MM.1S (cell line): ENCODE results near the gene LRRC8B.

Experiments used
- DNase-seq: peaks from one replicate; pipeline ENCODE4 v3.0.0-alpha.2; 2015
- H2AFZ ChIP-seq: fragments of 300-600 bp; sonication (generic); 2 replicates; pipeline ENCODE4 v1.6.0; 2016; ENCODE audit warnings: antibody characterized with exemption, low read length
- H3F3A ChIP-seq: fragments of 300-600 bp; sonication (generic); 2 replicates; pipeline ENCODE4 v1.6.1; 2016; ENCODE audit warnings: mild to moderate bottlenecking, antibody characterized with exemption, low read length, moderate library complexity, mixed read lengths; ENCODE audit not compliant: insufficient read depth
- H3K27ac ChIP-seq: fragments of 300-600 bp; sonication (generic); 2 replicates; pipeline ENCODE4 v1.5.1; 2016; ENCODE audit warnings: mild to moderate bottlenecking, low read length
- H3K27me3 ChIP-seq: fragments of 300-600 bp; sonication (generic); replicated peaks from 2 replicates; pipeline ENCODE4 v1.6.0; 2016; ENCODE audit warnings: low read length; ENCODE audit not compliant: insufficient read depth
- H3K36me3 ChIP-seq: fragments of 300-600 bp; sonication (generic); replicated peaks from 2 replicates; pipeline ENCODE4 v1.6.1; 2016; ENCODE audit warnings: mild to moderate bottlenecking, low read length, mixed read lengths; ENCODE audit not compliant: insufficient read depth
- H3K4me1 ChIP-seq: fragments of 300-600 bp; sonication (generic); 2 replicates; pipeline ENCODE4 v1.6.1; 2016; ENCODE audit warnings: low read length, mixed read lengths
- H3K4me2 ChIP-seq: fragments of 300-600 bp; sonication (generic); 2 replicates; pipeline ENCODE4 v1.6.0; 2016; ENCODE audit warnings: low read depth, low read length
- H3K4me3 ChIP-seq: fragments of 300-600 bp; sonication (generic); 2 replicates; pipeline ENCODE4 v1.5.1; 2016; ENCODE audit warnings: low read length, mixed read lengths
- H3K79me2 ChIP-seq: fragments of 300-600 bp; sonication (generic); 2 replicates; pipeline ENCODE4 v1.6.1; 2016; ENCODE audit warnings: mixed run types, low read length, mixed read lengths
- H3K9ac ChIP-seq: fragments of 300-600 bp; sonication (generic); 2 replicates; pipeline ENCODE4 v1.6.1; 2016; ENCODE audit warnings: low read length, mixed read lengths
- H3K9me2 ChIP-seq: fragments of 300-600 bp; sonication (generic); replicated peaks from 2 replicates; pipeline ENCODE4 v1.6.1; 2016; ENCODE audit warnings: mild to moderate bottlenecking, low read length, mixed read lengths; ENCODE audit not compliant: insufficient read depth
- H3K9me3 ChIP-seq: fragments of 300-600 bp; sonication (generic); replicated peaks from 2 replicates; pipeline ENCODE4 v1.6.1; 2016; ENCODE audit warnings: mild to moderate bottlenecking, low read length, mixed read lengths; ENCODE audit not compliant: insufficient read depth
- H4K20me1 ChIP-seq: fragments of 300-600 bp; sonication (generic); 2 replicates; pipeline ENCODE4 v1.6.1; 2016; ENCODE audit warnings: mild to moderate bottlenecking, low read length, moderate library complexity, mixed read lengths; ENCODE audit not compliant: insufficient read depth
- EZH2 ChIP-seq: fragments of 300-600 bp; sonication (generic); optimal IDR thresholded peaks from 2 replicates; pipeline ENCODE3; 2017; ENCODE audit warnings: low read depth, mild to moderate bottlenecking, antibody characterized with exemption, low read length, mixed read lengths
- EZH2phosphoT487 ChIP-seq: fragments of 300-600 bp; sonication (generic); IDR thresholded peaks from 2 replicates; pipeline ENCODE4 v1.6.1; 2018; ENCODE audit warnings: antibody characterized with exemption, low read length
- TF ChIP-seq, protein P1 (sequence below): fragments of 300-600 bp; sonication (generic); IDR thresholded peaks from 2 replicates; pipeline ENCODE4 v1.5.1; 2016; ENCODE audit warnings: antibody characterized with exemption, low read length, mixed read lengths

LRRC8B gene

GRCh38 chr1:89606227-89606980 lies 81.8 kb downstream of the LRRC8B start:
- Histone ChIP-seq H3K4me1 (no peaks in the 10 kb centered on the region), H3K36me3 (no peaks in the 10 kb centered on the region), H3K9ac (no peak overlapping the region), H3F3A (no peaks in the 10 kb centered on the region), H3K4me2 (no peak overlapping the region), H3K4me3 (no peak overlapping the region), H3K27ac (no peak overlapping the region), H3K9me3 (no peaks in the 10 kb centered on the region), H3K27me3 (no peaks in the 10 kb centered on the region), H2AFZ (no peak overlapping the region), H4K20me1 (no peaks in the 10 kb centered on the region), H3K79me2 (no peaks in the 10 kb centered on the region), H3K9me2 (no peaks in the 10 kb centered on the region)
- DNase-seq = no peak
- TF ChIP-seq, protein P1, sequence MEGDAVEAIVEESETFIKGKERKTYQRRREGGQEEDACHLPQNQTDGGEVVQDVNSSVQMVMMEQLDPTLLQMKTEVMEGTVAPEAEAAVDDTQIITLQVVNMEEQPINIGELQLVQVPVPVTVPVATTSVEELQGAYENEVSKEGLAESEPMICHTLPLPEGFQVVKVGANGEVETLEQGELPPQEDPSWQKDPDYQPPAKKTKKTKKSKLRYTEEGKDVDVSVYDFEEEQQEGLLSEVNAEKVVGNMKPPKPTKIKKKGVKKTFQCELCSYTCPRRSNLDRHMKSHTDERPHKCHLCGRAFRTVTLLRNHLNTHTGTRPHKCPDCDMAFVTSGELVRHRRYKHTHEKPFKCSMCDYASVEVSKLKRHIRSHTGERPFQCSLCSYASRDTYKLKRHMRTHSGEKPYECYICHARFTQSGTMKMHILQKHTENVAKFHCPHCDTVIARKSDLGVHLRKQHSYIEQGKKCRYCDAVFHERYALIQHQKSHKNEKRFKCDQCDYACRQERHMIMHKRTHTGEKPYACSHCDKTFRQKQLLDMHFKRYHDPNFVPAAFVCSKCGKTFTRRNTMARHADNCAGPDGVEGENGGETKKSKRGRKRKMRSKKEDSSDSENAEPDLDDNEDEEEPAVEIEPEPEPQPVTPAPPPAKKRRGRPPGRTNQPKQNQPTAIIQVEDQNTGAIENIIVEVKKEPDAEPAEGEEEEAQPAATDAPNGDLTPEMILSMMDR = no peak
- TF ChIP-seq EZH2phosphoT487 (no peak), EZH2 (no peak)

DNA sequence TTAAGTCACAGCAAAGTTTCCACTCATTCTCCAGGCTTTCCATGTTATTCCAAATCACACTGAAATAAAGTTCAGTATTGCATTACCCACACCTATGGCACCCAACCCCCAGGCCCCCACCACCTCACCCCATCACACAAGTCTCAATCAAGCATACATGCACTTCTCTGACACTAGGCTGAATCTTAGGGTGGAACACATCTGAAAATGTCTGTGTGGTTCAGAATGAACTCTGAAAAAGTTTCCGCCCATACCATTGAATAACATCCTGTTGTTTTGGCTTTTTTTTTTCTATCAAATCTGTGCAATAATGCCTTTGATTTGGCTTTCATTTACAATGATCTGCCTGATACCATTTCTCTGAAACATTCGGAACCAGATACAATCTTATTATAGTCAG lies 82.5 kb downstream of the LRRC8B start:
- no peaks in the 10 kb centered on the region for H3K4me1 ChIP-seq
- H3K9ac ChIP-seq = no peak overlapping the region
- no peak for TF ChIP-seq EZH2phosphoT487
- TF ChIP-seq EZH2 = no peak
- TF ChIP-seq, protein P1 = no peak
- DNase-seq = no peak
- H3K9me2 ChIP-seq = no peaks in the 10 kb centered on the region
- H3K4me3 ChIP-seq = no peak overlapping the region
- no peak overlapping the region for H2AFZ ChIP-seq
- H3K9me3 ChIP-seq = no peaks in the 10 kb centered on the region
- H4K20me1 ChIP-seq = no peaks in the 10 kb centered on the region
- H3K27me3 ChIP-seq = no peaks in the 10 kb centered on the region
- no peaks in the 10 kb centered on the region for H3F3A ChIP-seq
- H3K36me3 ChIP-seq = no peaks in the 10 kb centered on the region
- H3K27ac ChIP-seq = no peak overlapping the region
- no peak overlapping the region for H3K4me2 ChIP-seq
- no peaks in the 10 kb centered on the region for H3K79me2 ChIP-seq

DNA sequence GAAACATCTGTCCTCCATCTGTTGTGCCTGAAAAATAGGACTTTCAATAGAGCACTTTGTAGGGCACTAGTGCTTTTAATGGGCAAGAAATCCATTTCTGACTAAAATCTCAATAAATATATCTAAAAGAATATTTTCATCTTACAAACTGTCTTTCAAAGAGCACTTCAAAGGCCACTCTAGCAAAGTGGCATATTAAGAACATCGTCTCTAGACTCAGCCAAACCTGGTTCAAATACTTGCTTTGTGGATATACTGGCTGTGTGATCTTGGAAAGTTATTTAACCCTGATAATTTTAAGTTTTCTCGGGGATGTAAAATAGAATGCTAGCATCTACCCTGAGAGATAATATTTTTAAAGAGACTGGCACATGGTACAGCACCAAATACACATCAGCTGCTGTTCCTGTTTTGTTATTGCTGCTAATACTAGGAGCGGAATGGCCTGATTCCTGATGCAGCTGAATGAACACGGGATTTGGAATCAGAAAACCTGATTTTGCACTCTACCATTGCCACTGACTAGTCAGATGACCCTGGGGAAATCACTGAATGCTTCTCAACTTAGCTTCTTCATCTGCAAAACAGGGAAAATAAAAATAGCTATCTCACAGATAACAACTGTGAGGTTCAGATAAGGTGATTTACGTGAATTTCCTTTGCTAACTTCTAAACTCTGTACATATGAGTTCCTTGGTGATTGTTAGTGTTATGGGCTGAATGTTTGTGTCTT lies 83.1 kb downstream of the LRRC8B start:
- H3F3A ChIP-seq = no peaks in the 10 kb centered on the region
- no peaks in the 10 kb centered on the region for H3K36me3 ChIP-seq
- H3K4me2 ChIP-seq = no peak overlapping the region
- H3K4me3 ChIP-seq = no peak overlapping the region
- no peaks in the 10 kb centered on the region for H3K79me2 ChIP-seq
- no peak for DNase-seq
- no peak overlapping the region for H3K9ac ChIP-seq
- no peaks in the 10 kb centered on the region for H4K20me1 ChIP-seq
- H3K9me2 ChIP-seq = no peaks in the 10 kb centered on the region
- H3K4me1 ChIP-seq = no peaks in the 10 kb centered on the region
- TF ChIP-seq, protein P1 = no peak
- no peak for TF ChIP-seq EZH2phosphoT487
- no peak overlapping the region for H2AFZ ChIP-seq
- no peaks in the 10 kb centered on the region for H3K9me3 ChIP-seq
- no peaks in the 10 kb centered on the region for H3K27me3 ChIP-seq
- H3K27ac ChIP-seq = no peak overlapping the region
